Left renal cortex interstitium (tissue), 4 donors: ENCODE results near the gene PCDHA7. TPM values are rescaled to one million over a fixed set of nuclear protein-coding genes. Genes with fewer than 3 reads are reported as not detected.
"Not testable (repeated sequence)": the region's sequence is repeated elsewhere in the genome, so short reads cannot be mapped to it uniquely, and the experiment has no call there.

Experiments
- DNase-seq, 4 donors: peaks; one replicate each; pipeline ENCODE4 v3.0.0-alpha.2; 2013; ENCODE audit warnings: low read depth in 4 of 4, low spot score in 2 of 4, missing footprints in 1 of 4
- polyA plus RNA-seq, 4 donors: library from polyadenylated mRNA; unstranded; fragments of 120-200 nt; gene quantifications; one replicate each; pipeline ENCODE4 v1.2.1, GENCODE V29; 2013; ENCODE audit not compliant: insufficient read length in 4 of 4

Gene PCDHA7, protein sequence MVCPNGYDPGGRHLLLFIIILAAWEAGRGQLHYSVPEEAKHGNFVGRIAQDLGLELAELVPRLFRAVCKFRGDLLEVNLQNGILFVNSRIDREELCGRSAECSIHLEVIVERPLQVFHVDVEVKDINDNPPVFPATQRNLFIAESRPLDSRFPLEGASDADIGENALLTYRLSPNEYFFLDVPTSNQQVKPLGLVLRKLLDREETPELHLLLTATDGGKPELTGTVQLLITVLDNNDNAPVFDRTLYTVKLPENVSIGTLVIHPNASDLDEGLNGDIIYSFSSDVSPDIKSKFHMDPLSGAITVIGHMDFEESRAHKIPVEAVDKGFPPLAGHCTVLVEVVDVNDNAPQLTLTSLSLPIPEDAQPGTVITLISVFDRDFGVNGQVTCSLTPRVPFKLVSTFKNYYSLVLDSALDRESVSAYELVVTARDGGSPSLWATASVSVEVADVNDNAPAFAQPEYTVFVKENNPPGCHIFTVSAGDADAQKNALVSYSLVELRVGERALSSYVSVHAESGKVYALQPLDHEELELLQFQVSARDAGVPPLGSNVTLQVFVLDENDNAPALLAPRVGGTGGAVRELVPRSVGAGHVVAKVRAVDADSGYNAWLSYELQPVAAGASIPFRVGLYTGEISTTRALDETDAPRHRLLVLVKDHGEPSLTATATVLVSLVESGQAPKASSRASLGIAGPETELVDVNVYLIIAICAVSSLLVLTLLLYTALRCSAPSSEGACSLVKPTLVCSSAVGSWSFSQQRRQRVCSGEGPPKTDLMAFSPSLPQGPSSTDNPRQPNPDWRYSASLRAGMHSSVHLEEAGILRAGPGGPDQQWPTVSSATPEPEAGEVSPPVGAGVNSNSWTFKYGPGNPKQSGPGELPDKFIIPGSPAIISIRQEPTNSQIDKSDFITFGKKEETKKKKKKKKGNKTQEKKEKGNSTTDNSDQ
- polyA plus RNA-seq = under 1 TPM; 0.22 to 0.44 (median 0.34) TPM

GRCh38 chr5:140833993-140834392, at the start of gene PCDHA7:
Gene PCDHA7 (plus strand): TSS chr5:140834269. CDS start chr5:140834384, 115 bp downstream.
- no peak for DNase-seq

- no peak for DNase-seq
Measured at GRCh38 chr5:140785905-140786686, 48.0 kb upstream of the PCDHA7 start, which contains the start of gene PCDHA1. Gene PCDHA1 (plus strand): TSS chr5:140786140.

DNA sequence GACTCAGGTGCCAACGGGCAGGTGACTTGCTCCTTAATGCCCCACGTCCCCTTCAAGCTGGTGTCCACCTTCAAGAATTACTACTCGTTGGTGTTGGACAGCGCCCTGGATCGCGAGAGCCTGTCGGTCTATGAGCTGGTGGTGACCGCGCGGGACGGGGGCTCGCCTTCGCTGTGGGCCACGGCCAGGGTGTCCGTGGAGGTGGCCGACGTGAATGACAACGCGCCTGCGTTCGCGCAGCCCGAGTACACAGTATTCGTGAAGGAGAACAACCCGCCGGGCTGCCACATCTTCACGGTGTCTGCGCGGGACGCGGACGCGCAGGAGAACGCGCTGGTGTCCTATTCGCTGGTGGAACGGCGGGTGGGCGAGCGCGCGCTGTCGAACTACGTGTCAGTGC, 46.6 kb upstream of the PCDHA7 start:
- not testable (repeated sequence) for DNase-seq

- DNase-seq = not testable (repeated sequence)
Measured at GRCh38 chr5:140787849-140788504, 46.1 kb upstream of the PCDHA7 start.

DNA sequence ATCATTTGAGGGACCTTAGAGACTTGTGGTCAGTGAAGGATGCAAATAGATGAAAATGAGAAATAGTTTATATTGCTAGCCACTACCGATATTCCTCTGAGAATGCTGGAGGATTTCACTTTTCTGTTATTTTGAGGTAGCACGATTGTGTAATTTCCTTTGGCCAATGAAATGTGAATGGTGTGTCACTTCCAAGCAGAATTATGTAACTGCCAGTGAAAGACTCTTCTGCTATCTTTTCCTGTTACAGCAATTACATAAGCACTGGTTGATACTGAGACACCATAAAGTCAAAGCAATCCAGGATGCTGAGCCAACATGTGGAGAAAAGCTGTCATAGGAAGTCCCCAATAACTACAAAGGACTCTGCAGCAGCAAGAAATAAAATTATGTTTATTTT, 43.0 kb upstream of the PCDHA7 start:
- no peak for DNase-seq

DNA sequence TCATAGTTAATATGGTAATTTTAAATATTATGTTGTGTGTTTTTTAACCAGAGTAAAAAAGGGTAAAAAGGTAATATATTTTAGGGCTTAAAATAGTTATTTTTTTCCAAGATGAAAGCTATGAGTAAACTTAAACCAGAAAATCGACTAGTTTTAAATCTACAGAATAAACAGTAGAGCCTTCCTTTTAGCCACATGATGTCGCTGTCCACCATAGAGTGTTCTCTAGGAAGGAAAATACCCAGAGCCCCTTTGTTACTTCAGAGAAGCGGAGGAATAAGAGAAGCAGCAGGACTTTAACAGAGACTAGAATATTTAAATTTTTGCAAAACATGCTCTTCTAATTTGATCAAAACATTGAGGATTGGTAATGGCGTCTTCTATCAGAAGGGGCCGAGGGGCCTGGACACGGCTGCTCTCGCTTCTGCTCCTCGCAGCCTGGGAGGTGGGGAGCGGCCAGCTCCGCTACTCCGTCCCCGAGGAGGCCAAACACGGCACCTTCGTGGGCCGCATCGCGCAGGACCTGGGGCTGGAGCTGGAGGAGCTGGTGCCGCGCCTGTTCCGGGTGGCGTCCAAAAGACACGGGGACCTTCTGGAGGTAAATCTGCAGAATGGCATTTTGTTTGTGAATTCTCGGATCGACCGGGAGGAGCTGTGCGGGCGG, 39.3 kb upstream of the PCDHA7 start, which contains the start of gene PCDHA2:
Gene PCDHA2 (plus strand): TSS at position 258 of the 664 bp plus-strand sequence.
- no peak for DNase-seq

DNA sequence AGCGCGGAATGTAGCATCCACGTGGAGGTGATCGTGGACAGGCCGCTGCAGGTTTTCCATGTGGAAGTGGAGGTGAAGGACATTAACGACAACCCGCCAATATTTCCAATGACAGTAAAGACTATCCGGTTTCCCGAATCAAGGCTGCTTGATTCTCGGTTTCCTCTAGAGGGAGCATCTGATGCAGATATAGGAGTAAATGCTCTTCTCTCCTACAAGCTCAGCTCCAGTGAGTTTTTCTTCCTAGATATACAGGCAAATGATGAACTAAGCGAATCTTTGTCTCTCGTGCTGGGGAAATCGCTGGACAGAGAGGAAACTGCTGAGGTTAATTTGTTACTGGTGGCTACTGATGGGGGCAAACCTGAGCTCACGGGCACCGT, 38.8 kb upstream of the PCDHA7 start:
- no peak for DNase-seq

DNA sequence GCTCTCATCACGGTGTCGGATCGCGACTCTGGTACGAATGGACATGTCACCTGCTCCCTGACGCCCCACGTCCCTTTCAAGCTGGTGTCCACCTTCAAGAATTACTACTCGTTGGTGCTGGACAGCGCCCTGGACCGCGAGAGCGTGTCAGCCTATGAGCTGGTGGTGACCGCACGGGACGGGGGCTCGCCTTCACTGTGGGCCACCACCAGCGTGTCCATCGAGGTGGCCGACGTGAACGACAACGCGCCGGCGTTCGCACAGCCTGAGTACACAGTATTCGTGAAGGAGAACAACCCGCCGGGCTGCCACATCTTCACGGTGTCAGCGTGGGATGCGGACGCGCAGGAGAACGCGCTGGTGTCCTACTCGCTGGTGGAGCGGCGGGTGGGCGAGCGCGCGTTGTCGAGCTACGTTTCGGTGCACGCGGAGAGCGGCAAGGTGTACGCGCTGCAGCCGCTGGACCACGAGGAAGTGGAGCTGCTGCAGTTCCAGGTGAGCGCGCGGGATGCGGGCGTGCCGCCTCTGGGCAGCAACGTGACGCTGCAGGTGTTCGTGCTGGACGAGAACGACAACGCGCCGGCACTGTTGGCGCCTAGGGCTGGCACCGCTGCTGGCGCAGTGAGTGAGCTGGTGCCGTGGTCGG, 37.9 kb upstream of the PCDHA7 start:
- not testable (repeated sequence) for DNase-seq

DNA sequence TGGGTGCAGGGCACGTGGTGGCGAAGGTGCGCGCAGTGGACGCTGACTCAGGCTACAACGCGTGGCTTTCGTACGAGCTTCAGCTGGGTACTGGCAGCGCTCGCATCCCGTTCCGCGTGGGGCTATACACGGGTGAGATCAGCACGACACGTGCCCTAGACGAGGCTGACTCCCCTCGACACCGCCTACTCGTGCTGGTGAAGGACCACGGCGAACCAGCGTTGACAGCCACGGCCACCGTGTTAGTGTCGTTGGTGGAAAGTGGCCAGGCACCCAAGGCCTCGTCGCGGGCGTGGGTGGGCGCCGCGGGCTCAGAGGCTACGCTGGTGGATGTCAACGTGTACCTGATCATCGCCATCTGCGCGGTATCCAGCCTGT, 37.4 kb upstream of the PCDHA7 start:
- no peak for DNase-seq

- no peak for DNase-seq
Measured at GRCh38 chr5:140800816-140801493, 33.1 kb upstream of the PCDHA7 start, which contains the start of gene PCDHA3. Gene PCDHA3 (plus strand): TSS chr5:140801057.

DNA sequence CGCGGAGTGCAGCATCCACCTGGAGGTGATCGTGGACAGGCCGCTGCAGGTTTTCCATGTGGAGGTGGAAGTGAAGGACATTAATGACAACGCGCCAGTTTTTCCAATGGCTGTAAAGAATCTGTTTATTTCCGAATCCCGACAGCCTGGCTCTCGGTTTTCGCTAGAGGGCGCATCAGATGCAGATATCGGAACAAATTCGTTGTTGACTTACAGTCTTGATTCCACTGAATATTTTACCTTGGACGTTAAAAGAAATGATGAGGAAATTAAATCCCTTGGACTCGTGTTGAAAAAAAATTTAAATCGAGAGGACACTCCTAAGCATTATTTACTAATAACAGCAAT, 32.6 kb upstream of the PCDHA7 start:
- no peak for DNase-seq

DNA sequence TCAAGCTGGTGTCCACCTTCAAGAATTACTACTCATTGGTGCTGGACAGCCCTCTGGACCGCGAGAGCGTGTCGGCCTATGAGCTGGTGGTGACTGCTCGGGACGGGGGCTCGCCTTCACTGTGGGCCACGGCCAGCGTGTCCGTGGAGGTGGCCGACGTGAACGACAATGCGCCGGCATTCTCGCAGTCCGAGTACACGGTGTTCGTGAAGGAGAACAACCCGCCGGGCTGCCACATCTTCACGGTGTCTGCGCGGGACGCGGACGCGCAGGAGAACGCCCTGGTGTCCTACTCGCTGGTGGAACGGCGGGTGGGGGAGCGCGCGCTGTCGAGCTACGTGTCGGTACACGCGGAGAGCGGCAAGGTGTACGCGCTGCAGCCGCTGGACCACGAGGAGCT, 31.7 kb upstream of the PCDHA7 start:
- not testable (repeated sequence) for DNase-seq

DNA sequence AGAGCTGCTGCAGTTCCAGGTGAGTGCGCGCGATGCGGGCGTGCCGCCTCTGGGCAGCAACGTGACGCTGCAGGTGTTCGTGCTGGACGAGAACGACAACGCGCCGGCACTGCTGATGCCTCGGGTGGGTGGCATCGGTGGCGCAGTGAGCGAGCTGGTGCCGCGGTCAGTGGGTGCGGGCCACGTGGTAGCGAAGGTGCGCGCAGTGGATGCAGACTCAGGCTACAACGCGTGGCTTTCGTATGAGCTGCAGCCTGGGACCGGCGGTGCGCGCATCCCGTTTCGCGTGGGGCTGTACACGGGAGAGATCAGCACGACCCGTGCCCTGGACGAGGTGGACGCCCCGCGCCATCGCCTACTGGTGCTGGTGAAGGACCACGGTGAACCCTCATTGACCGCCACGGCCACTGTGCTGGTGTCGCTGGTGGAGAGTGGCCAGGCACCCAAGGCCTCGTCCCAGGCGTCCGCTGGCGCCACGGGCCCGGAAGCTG, 31.2 kb upstream of the PCDHA7 start:
- no peak for DNase-seq

DNA sequence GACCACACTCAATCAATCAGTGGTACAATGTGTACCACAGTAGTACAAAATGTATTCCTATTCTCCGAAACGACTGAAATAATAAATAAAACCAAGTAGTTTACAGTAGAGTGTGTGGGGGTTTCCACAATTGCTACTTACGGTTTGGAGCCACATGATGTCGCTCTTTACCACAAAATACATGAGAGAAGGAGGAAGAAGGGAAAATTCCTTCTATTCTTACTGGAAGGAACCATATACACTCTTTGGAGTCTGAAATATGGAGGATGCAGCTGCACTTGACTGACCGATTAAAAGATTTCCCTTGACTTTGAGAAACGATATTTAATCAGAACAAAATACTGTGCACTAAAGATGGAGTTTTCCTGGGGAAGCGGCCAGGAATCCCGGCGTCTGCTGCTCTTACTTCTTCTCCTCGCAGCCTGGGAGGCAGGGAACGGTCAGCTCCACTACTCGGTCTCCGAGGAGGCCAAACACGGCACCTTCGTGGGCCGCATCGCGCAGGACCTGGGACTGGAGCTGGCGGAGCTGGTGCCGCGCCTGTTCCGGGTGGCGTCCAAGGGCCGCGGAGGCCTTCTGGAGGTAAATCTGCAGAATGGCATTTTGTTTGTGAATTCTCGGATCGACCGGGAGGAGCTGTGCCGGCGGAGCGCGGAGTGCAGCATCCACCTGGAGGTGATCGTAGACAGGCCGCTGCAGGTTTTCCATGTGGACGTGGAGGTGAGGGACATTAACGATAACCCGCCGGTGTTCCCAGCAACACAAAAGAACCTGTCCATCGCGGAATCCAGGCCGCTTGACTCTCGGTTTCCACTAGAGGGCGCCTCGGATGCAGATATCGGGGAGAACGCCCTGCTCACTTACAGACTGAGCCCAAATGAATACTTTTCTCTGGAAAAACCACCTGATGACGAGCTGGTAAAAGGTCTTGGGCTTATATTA, 27.0 kb upstream of the PCDHA7 start, which contains the start of gene PCDHA4:
Gene PCDHA4 (plus strand): TSS at position 235 of the 942 bp plus-strand sequence.
- DNase-seq = no peak

- DNase-seq = not testable (repeated sequence)
Measured at GRCh38 chr5:140808241-140808888, 25.7 kb upstream of the PCDHA7 start.

GRCh38 chr5:140808889-140809291, 25.2 kb upstream of the PCDHA7 start:
- DNase-seq = no peak
